Parathyroid adenoma (tissue), 2 donors: ENCODE results near the gene MTG2.

Source experiments
- H2AFZ ChIP-seq: fragments of 300-600 bp; sonication (generic); one replicate; pipeline ENCODE4 v1.7.0; 2017; ENCODE audit warnings: antibody characterized with exemption, mild to moderate bottlenecking
- H3K27ac ChIP-seq: fragments of 300-600 bp; sonication (generic); one replicate; pipeline ENCODE4 v1.7.0; 2017
- H3K27me3 ChIP-seq: fragments of 300-600 bp; sonication (generic); one replicate; pipeline ENCODE4 v1.7.0; 2017; ENCODE audit warnings: low read length; ENCODE audit not compliant: control insufficient read depth, insufficient read depth
- H3K36me3 ChIP-seq: fragments of 300-600 bp; sonication (generic); one replicate; pipeline ENCODE4 v1.7.0; 2017; ENCODE audit warnings: low read length; ENCODE audit not compliant: control insufficient read depth, insufficient read depth
- H3K4me1 ChIP-seq: fragments of 300-600 bp; sonication (generic); one replicate; pipeline ENCODE4 v1.7.0; 2017; ENCODE audit warnings: control low read depth
- H3K4me2 ChIP-seq: fragments of 300-600 bp; sonication (generic); one replicate; pipeline ENCODE4 v1.7.0; 2017; ENCODE audit warnings: low read length
- H3K4me3 ChIP-seq: fragments of 300-600 bp; sonication (generic); one replicate; pipeline ENCODE4 v1.7.0; 2017; ENCODE audit warnings: low read depth, low read length
- H3K79me2 ChIP-seq: fragments of 300-600 bp; sonication (generic); one replicate; pipeline ENCODE4 v1.7.0; 2017; ENCODE audit warnings: control low read depth
- H3K9ac ChIP-seq: fragments of 300-600 bp; sonication (generic); one replicate; pipeline ENCODE4 v1.7.0; 2017; ENCODE audit warnings: mild to moderate bottlenecking
- H3K9me3 ChIP-seq: fragments of 300-600 bp; sonication (generic); one replicate; pipeline ENCODE4 v1.7.0; 2017; ENCODE audit warnings: low read length; ENCODE audit not compliant: control insufficient read depth
- TF ChIP-seq, protein P1 (sequence below): fragments of 300-600 bp; sonication (generic); IDR thresholded peaks from one replicate; pipeline ENCODE4 v1.7.0; 2017; ENCODE audit warnings: antibody characterized with exemption, mild to moderate bottlenecking
- donor health status: primary hyperparathyroidism.

The MTG2 gene

DNA sequence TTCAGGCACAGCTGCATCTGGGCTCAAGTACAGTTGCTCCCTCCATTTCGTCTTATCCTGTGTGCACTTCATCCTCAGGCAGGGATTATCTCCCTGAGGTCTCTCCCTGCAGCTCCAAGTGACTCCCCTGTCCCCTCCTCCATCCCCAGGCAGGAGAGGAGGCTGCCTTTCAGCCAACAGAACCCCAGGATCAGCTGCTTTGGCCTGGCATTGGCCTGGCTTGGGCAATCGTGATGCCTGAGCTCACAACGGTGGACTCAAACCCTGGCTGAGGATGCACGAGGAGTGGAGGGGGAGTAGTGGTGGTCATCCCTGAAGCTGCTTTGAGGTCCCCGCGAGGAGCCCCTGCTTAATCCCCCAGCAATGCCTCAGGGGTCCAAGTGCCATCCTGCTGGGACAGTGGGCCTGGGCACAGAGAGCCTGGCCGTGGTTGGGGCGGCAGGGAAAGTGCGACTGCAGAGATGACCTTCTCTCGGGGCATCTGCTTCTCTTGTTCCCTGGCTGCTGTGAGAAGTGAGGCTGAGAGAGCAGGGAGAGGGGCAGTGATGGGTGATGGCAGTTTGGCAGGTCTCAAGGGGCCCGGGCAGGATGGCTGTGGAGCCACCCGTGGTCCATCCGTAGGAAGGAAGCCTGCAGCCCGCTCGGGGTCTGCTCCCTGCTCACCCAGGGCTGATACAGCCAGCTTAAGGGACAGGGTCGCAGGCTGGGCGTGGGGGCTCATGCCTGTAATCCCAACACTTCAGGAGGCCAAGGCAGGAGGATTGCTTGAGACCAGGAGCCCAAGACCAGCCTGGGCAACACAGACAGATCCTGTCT lies 43.2 kb downstream of the MTG2 start:
- no peak overlapping the region for H3K4me3 ChIP-seq
- no peak overlapping the region for H3K4me2 ChIP-seq
- H3K27ac ChIP-seq, result no peak overlapping the region
- H3K27me3 ChIP-seq, result no peaks in the 10 kb centered on the region
- TF ChIP-seq, protein P1, sequence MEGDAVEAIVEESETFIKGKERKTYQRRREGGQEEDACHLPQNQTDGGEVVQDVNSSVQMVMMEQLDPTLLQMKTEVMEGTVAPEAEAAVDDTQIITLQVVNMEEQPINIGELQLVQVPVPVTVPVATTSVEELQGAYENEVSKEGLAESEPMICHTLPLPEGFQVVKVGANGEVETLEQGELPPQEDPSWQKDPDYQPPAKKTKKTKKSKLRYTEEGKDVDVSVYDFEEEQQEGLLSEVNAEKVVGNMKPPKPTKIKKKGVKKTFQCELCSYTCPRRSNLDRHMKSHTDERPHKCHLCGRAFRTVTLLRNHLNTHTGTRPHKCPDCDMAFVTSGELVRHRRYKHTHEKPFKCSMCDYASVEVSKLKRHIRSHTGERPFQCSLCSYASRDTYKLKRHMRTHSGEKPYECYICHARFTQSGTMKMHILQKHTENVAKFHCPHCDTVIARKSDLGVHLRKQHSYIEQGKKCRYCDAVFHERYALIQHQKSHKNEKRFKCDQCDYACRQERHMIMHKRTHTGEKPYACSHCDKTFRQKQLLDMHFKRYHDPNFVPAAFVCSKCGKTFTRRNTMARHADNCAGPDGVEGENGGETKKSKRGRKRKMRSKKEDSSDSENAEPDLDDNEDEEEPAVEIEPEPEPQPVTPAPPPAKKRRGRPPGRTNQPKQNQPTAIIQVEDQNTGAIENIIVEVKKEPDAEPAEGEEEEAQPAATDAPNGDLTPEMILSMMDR, result no peak
- no peaks in the 10 kb centered on the region for H3K36me3 ChIP-seq
- H3K9ac ChIP-seq, result no peak overlapping the region
- H3K79me2 ChIP-seq, result no peaks in the 10 kb centered on the region
- H2AFZ ChIP-seq, result no peak overlapping the region
- no peaks in the 10 kb centered on the region for H3K9me3 ChIP-seq
- H3K4me1 ChIP-seq, result peaks cover 11% of the 10 kb centered on the region

DNA sequence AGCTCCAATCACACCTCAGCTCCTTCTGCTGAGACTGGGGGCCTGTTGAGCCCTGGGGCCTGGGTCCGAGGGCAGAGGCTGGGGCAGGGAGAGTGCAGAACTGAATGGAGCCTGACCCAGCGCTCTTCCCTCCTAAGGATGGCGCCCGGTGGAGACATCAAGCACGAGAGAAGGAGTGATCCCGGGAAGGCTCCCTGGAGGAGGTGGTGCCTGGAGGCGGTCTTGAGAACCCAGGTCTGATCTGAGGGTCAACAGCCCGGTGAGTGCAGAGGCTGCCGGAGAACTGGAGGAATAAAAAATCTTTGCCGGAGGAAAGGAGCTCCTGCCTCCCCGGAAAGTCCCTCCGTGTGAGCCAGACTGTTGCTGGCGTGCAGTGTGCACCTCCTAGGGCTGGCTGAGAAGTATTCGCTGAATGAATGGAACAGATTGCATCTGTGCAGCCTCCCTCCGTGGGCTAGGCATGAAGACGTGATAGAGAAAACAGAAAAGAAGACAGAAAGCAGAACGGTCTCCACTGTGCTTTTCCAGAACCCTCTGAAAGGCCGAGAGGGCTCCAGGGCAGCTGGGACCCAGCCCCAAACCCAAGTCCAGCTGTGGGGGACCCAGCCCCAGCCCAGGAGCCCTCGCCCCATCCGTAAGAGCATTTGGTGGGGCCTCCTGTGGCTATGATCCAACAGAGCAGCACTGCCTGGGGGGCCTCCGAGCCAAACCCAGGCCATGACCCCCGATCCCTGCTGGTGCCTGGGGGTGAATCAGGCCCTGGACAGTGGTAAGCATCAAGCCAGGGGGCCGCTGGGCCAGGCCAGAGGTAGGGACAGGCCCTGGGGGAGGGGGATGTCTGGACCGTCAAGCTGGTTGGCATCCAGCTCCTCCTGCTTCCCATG lies 44.1 kb downstream of the MTG2 start:
- H2AFZ ChIP-seq, result no peak overlapping the region

DNA sequence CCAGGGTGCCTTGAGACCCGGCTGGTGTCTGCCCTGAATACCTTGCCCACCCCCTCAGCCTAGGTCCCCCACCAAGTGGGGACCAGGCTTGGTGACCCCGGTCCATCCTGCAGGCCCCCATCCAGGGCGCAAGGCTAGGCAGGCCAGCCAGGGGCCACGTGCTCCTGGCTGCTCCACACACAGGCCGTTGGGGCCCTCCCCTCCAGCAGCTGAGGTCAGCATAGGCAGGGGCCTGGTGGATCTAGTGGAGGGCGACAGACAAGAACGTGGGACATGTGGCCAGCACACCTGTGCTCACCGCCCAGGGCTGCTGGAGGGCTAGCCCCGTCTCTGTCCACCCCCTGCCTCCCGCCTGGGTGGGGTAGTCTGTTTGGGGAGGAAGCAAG lies 44.8 kb downstream of the MTG2 start:
- H3K9ac ChIP-seq, result no peak overlapping the region
- TF ChIP-seq, protein P1, result no peak
- no peaks in the 10 kb centered on the region for H3K27me3 ChIP-seq
- H2AFZ ChIP-seq, result peak overlapping the region; percentile 61
- no peak overlapping the region for H3K4me3 ChIP-seq
- H3K36me3 ChIP-seq, result no peaks in the 10 kb centered on the region
- peaks cover 18% of the 10 kb centered on the region for H3K4me1 ChIP-seq
- no peaks in the 10 kb centered on the region for H3K79me2 ChIP-seq
- no peaks in the 10 kb centered on the region for H3K9me3 ChIP-seq
- H3K4me2 ChIP-seq, result no peak overlapping the region
- no peak overlapping the region for H3K27ac ChIP-seq

More for the DNA sequence above, 44.1 kb downstream of the MTG2 start:
- Histone ChIP-seq H3K9ac (no peak overlapping the region), H3K79me2 (no peaks in the 10 kb centered on the region), H3K27ac (no peak overlapping the region), H3K36me3 (no peaks in the 10 kb centered on the region), H3K4me1 (peaks cover 12% of the 10 kb centered on the region), H3K27me3 (no peaks in the 10 kb centered on the region), H3K4me2 (no peak overlapping the region), H3K9me3 (no peaks in the 10 kb centered on the region), H3K4me3 (no peak overlapping the region)
- TF ChIP-seq, protein P1, result no peak

DNA sequence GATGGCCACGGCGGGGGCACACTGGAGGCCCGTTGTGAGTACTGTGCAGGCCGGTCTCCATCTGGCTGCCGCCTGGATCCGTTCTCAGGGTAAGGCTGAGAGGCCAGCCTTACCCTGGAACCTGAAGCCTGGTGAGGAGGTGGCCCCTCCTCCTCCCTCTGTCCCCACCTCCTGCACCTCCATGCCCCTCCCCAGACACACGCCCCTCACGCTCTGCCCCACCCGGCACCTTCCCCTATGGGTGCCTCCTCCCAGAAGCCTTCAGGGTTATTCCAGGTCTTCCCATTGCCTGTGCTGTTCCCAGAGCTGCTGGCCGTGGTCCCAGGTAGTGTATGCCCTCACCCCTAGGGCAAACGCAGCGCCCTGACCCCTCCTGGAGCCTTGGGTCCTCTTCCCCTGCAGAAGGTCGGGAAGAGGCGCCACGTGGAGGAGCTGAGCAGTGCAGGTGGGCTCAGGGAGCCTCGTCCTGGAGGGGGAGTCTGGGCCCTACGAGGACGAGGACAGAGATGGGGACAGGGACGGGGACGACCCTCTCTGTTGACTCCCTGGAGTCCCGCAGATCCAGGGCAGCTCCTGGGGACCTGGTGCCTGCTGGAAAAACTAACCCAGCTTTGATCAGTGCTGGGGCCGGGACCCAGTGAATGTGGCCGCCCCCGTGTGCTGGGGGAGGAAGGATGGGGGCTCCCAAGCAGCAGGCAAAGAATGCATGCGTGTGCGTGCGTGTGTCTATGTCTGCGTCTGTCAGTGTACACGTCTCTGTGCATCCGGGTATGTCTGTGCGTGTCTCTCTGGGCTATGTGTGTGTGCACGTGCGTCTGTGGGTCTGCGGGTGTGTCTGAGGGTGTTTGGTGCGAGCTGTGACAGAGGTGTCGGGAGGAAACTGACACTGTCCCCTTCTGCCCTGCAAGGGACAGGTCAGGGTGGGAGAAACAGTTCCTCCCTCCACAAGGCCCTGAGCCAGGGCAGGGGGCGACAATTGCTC lies 45.4 kb downstream of the MTG2 start:
- Histone ChIP-seq H3K27ac (no peak overlapping the region), H3K27me3 (no peaks in the 10 kb centered on the region), H3K9me3 (no peaks in the 10 kb centered on the region), H2AFZ (peak overlapping the region; percentile 61), H3K9ac (no peak overlapping the region), H3K4me2 (no peak overlapping the region), H3K79me2 (no peaks in the 10 kb centered on the region), H3K4me3 (no peak overlapping the region), H3K36me3 (no peaks in the 10 kb centered on the region), H3K4me1 (peaks cover 25% of the 10 kb centered on the region)
- TF ChIP-seq, protein P1, result no peak
